H1 (cell line): ENCODE data around the gene ZNF763. TPM values are rescaled to one million over a fixed set of nuclear protein-coding genes. Genes with fewer than 3 reads are reported as not detected.

Experiments
- ASH2L ChIP-seq: fragments of 200-600, 300-600 bp; sonication (generic); IDR thresholded peaks from one replicate; pipeline ENCODE4 v1.7.1; 2017; ENCODE audit warnings: low read length
- CBX5 ChIP-seq: fragments of 300-800, 300-1000 bp; sonication (generic); IDR thresholded peaks from 2 replicates; pipeline ENCODE4 v1.7.1; 2016; ENCODE audit warnings: antibody characterized with exemption, low read length, low read depth
- CREB1 ChIP-seq: IDR thresholded peaks from 2 replicates; pipeline ENCODE4 v1.6.1; 2012; ENCODE audit warnings: inconsistent platforms
- GABPA ChIP-seq: IDR thresholded peaks from 2 replicates; pipeline ENCODE4 v1.6.1; 2011; ENCODE audit warnings: mild to moderate bottlenecking, low read length, moderate library complexity, borderline replicate concordance; ENCODE audit not compliant: insufficient read depth
- SAP30 ChIP-seq: fragments of 300-600 bp; sonication (generic); IDR thresholded peaks from 2 replicates; pipeline ENCODE4 v1.7.1; 2012; ENCODE audit warnings: low read length, moderate library complexity, mild to moderate bottlenecking, inconsistent platforms; ENCODE audit not compliant: insufficient read depth, insufficient replicate concordance
- SP2 ChIP-seq: IDR thresholded peaks from 2 replicates; pipeline ENCODE4 v1.6.1; 2012; ENCODE audit warnings: mild to moderate bottlenecking, low read length, inconsistent platforms
- SP4 ChIP-seq: IDR thresholded peaks from 2 replicates; pipeline ENCODE4 v1.6.1; 2012; ENCODE audit warnings: low read length, inconsistent platforms
- TAF1 ChIP-seq: IDR thresholded peaks from 2 replicates; pipeline ENCODE4 v1.6.1; 2011; ENCODE audit warnings: mild to moderate bottlenecking, low read depth, low read length
- USF2 ChIP-seq: IDR thresholded peaks from 2 replicates; pipeline ENCODE4 v1.6.1; 2011; ENCODE audit warnings: low read length, improper control_type of control experiment
- polyA plus RNA-seq, 7 experiments: library from polyadenylated mRNA; depleted of rRNA in 3 of 7; stranded (reverse) in 5 of 7; unstranded in 2 of 7; fragments of >200 nt in 5 of 7; fragments of 200-250 nt in 2 of 7; gene quantifications; 1 replicate in 5 of 7; 2 replicates in 1 of 7; 4 replicates in 1 of 7; pipeline versions ENCODE4 v1.2.1 to v1.2.3, GENCODE V29; 2011 to 2013; ENCODE audit warnings: missing spikeins in 2 of 7, mixed read lengths in 2 of 7
- total RNA-seq: library from RNA; stranded (reverse); fragmentation: NEBNext Ultra II Directional; extraction: Animal tissue kit (Norgen Biotek cat#: 25700); gene quantifications from 2 replicates; pipeline ENCODE4 v1.2.1, GENCODE V29; 2021
- TF ChIP-seq, protein P1 (sequence below): IDR thresholded peaks from 2 replicates; pipeline ENCODE4 v1.6.1; 2012; ENCODE audit warnings: low read length, inconsistent platforms
- TF ChIP-seq, protein P2 (sequence below): IDR thresholded peaks from 2 replicates; pipeline ENCODE4 v1.6.1; 2012; ENCODE audit warnings: inconsistent platforms

The ZNF763 gene
- total and polyA plus RNA-seq, 2 of the 8 experiments (the other 6 are each of a cell fraction or from before 2014, with no cell fraction given) = 0.39 to 1.7 TPM

DNA sequence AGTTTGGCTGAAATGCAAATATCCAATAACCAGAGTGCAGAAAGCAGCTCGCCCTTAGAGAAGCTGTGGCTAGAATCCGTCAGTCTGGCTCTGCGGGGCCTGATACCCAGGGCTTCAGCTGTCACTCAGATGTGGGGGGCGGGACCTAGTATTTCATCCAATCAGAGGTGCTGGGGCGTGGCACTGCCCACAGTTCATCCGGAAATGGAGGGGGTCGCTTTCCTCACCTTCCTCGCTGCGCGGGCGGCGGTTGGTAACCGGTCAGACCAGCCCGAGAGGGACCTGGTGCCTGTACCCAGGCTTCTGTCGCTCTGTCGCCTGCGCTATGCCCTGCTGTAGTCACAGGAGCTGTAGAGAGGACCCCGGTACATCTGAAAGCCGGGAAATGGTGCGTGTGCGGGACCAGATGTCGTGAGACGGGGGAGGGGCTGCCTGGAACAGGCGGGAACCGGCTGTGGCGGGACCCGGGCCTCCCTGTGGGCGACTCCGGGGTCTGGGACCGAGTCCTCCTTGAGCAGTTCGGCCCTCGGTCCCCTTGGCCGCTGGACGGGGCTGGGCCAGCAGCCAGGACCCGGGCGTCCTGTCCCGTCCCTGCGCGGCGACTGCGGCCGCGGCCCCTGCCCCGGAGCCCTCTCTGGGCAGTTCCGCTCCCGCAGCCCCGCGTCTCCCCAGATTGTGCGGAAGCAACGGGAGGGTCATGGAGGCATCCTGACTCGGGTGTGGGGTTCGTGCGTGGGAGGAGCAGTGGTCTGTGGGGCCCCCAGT is 39.8 kb upstream of the ZNF763 start, which contains the start of gene ZNF700 (continued):
- TF ChIP-seq USF2 (no peak), CREB1 (no peak; the same call in 1 of the 2 replicates), GABPA (no peak), CBX5 (no peak), SP2 (no peak), TAF1 (peak; percentile 95), SAP30 (no peak), ASH2L (peak; percentile 81), SP4 (no peak)
- TF ChIP-seq, protein P1, sequence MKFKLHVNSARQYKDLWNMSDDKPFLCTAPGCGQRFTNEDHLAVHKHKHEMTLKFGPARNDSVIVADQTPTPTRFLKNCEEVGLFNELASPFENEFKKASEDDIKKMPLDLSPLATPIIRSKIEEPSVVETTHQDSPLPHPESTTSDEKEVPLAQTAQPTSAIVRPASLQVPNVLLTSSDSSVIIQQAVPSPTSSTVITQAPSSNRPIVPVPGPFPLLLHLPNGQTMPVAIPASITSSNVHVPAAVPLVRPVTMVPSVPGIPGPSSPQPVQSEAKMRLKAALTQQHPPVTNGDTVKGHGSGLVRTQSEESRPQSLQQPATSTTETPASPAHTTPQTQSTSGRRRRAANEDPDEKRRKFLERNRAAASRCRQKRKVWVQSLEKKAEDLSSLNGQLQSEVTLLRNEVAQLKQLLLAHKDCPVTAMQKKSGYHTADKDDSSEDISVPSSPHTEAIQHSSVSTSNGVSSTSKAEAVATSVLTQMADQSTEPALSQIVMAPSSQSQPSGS = peak; percentile 55; the same call in 1 of the 2 replicates
- TF ChIP-seq, protein P2, sequence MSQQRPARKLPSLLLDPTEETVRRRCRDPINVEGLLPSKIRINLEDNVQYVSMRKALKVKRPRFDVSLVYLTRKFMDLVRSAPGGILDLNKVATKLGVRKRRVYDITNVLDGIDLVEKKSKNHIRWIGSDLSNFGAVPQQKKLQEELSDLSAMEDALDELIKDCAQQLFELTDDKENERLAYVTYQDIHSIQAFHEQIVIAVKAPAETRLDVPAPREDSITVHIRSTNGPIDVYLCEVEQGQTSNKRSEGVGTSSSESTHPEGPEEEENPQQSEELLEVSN = peak; percentile 80
